Vagina (tissue), 2 donors: Measurements from ENCODE around the gene LAMC1.

ENCODE experiments used
- POLR2A ChIP-seq, 2 donors: fragments of 450-650 bp; IDR thresholded peaks; one replicate each; pipeline ENCODE4 v1.6.1; 2017; ENCODE audit warnings: antibody characterized with exemption in 2 of 2, mild to moderate bottlenecking in 2 of 2, moderate library complexity in 2 of 2
- TF ChIP-seq, protein P1 (sequence below), 3 experiments: fragments of 450-650 bp in 2 of 3; fragments of 200-600 bp in 1 of 3; sonication (generic) in 1 of 3; IDR thresholded peaks; one replicate each; pipeline ENCODE4 v1.5.1; 2017 to 2019; ENCODE audit warnings: antibody characterized with exemption in 3 of 3, mild to moderate bottlenecking in 2 of 3, moderate library complexity in 2 of 3

DNA sequence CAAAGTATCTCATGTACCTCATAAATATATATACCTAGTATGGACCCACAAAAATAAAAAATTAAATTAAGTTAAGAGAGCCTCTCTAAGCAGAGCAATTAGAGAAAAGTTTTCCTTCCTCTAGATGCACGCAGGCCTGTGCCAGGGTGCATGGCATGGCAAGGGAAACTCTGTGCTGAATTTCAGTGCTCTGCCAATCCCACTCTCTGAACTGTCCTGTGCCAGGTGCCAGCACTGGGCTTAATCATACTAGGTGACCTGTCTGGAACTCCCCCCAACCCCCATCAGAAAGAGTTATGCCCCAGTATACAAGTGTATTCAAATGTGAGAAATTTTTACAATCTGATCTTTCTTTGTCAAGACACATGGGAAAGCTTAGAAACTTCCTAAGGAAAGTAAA is 152.4 kb downstream of the LAMC1 start:
- TF ChIP-seq, protein P1, sequence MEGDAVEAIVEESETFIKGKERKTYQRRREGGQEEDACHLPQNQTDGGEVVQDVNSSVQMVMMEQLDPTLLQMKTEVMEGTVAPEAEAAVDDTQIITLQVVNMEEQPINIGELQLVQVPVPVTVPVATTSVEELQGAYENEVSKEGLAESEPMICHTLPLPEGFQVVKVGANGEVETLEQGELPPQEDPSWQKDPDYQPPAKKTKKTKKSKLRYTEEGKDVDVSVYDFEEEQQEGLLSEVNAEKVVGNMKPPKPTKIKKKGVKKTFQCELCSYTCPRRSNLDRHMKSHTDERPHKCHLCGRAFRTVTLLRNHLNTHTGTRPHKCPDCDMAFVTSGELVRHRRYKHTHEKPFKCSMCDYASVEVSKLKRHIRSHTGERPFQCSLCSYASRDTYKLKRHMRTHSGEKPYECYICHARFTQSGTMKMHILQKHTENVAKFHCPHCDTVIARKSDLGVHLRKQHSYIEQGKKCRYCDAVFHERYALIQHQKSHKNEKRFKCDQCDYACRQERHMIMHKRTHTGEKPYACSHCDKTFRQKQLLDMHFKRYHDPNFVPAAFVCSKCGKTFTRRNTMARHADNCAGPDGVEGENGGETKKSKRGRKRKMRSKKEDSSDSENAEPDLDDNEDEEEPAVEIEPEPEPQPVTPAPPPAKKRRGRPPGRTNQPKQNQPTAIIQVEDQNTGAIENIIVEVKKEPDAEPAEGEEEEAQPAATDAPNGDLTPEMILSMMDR (IDR thresholded peaks at IDR 0.05): no peak
- no peak for TF ChIP-seq POLR2A (IDR thresholded peaks at IDR 0.05)
